HepG2 (cell line): ENCODE measurements around the gene LYRM4. TPM values are rescaled to one million over a fixed set of nuclear protein-coding genes. Genes with fewer than 3 reads are reported as not detected.

Experiments
- BCL3 ChIP-seq: sonication (generic); formaldehyde crosslinking; IDR thresholded peaks from 2 replicates; pipeline ENCODE4 v1.5.1; 2020; ENCODE audit warnings: mild to moderate bottlenecking, missing genetic modification reagents, moderate library complexity
- BRCA1 ChIP-seq: sonication (generic); formaldehyde crosslinking; IDR thresholded peaks from 2 replicates; pipeline ENCODE4 v1.4.0; 2020; ENCODE audit warnings: missing genetic modification reagents
- CHD2 ChIP-seq: IDR thresholded peaks from 2 replicates; pipeline ENCODE4 v1.6.1; 2011; ENCODE audit warnings: low read depth, low read length, improper control_type of control experiment
- DNMT3B ChIP-seq: conservative IDR thresholded peaks from 2 replicates; pipeline ENCODE4 v1.6.1; 2016; ENCODE audit warnings: missing biosample characterization, control low read depth
- FOXA1 ChIP-seq, 2 experiments: fragments of 450-650 bp in 1 of 2; sonication (generic) in 1 of 2; formaldehyde crosslinking in 1 of 2; IDR thresholded peaks; 2 replicates each; pipeline versions ENCODE4 v1.4.0 to v1.6.1; 2016 to 2020; ENCODE audit warnings: missing genetic modification reagents in 1 of 2
- HNRNPLL ChIP-seq: fragments of 200-400 bp; formaldehyde crosslinking; IDR thresholded peaks from 2 replicates; pipeline ENCODE4 v1.6.1; 2017; ENCODE audit warnings: mild to moderate bottlenecking, low read depth, low read length; ENCODE audit not compliant: poor library complexity, severe bottlenecking
- KDM2A ChIP-seq: sonication (generic); formaldehyde crosslinking; IDR thresholded peaks from 2 replicates; pipeline ENCODE4 v1.4.0; 2020; ENCODE audit warnings: low read depth, missing genetic modification reagents, borderline replicate concordance
- MTA1 ChIP-seq: sonication (generic); formaldehyde crosslinking; IDR thresholded peaks from 2 replicates; pipeline ENCODE4 v1.4.0; 2020; ENCODE audit warnings: missing genetic modification reagents, mild to moderate bottlenecking, borderline replicate concordance
- NAIF1 ChIP-seq: sonication (generic); formaldehyde crosslinking; IDR thresholded peaks from 2 replicates; pipeline ENCODE4 v1.5.0; 2020; ENCODE audit warnings: mild to moderate bottlenecking, missing genetic modification reagents, borderline replicate concordance
- NCOA1 ChIP-seq: sonication (generic); formaldehyde crosslinking; IDR thresholded peaks from 2 replicates; pipeline ENCODE4 v1.9.0; 2021; ENCODE audit warnings: missing genetic modification reagents
- NCOR1 ChIP-seq: fragments of 200-600 bp; sonication (generic); IDR thresholded peaks from 2 replicates; pipeline ENCODE4 v1.7.0; 2017; ENCODE audit warnings: antibody characterized with exemption, low read length, borderline replicate concordance
- NFIC ChIP-seq: IDR thresholded peaks from 2 replicates; pipeline ENCODE4 v1.6.1; 2012; ENCODE audit warnings: mild to moderate bottlenecking, low read length, inconsistent platforms
- NFYB ChIP-seq: sonication (generic); formaldehyde crosslinking; IDR thresholded peaks from 2 replicates; pipeline ENCODE4 v1.4.0; 2020; ENCODE audit warnings: missing genetic modification reagents
- ONECUT2 ChIP-seq: sonication (generic); formaldehyde crosslinking; IDR thresholded peaks from 2 replicates; pipeline ENCODE4 v1.4.0; 2020; ENCODE audit warnings: missing genetic modification reagents
- RAD51 ChIP-seq: fragments of 450-650 bp; IDR thresholded peaks from 2 replicates; pipeline ENCODE4 v1.6.1; 2016; ENCODE audit warnings: borderline replicate concordance
- RNF2 ChIP-seq: fragments of 450-650 bp; conservative IDR thresholded peaks from 2 replicates; pipeline ENCODE4 v1.6.1; 2016; ENCODE audit warnings: low read depth
- SMC3 ChIP-seq: IDR thresholded peaks from 2 replicates; pipeline ENCODE4 v1.6.1; 2011; ENCODE audit warnings: low read length, improper control_type of control experiment
- TFDP1 ChIP-seq: IDR thresholded peaks from 2 replicates; pipeline ENCODE4 v1.6.1; 2016; ENCODE audit warnings: missing compliant biosample characterization, missing genetic modification reagents, borderline replicate concordance
- XRCC5 ChIP-seq: fragments of 200-400 bp; formaldehyde crosslinking; optimal IDR thresholded peaks from 2 replicates; pipeline ENCODE3; 2017; ENCODE audit warnings: mild to moderate bottlenecking, low read length
- YY1 ChIP-seq: IDR thresholded peaks from 2 replicates; pipeline ENCODE4 v1.6.1; 2011; ENCODE audit warnings: low read length, low read depth, moderate library complexity, mild to moderate bottlenecking; ENCODE audit not compliant: insufficient read depth, insufficient replicate concordance
- ZFX ChIP-seq: sonication (generic); formaldehyde crosslinking; IDR thresholded peaks from 2 replicates; pipeline ENCODE4 v1.4.0; 2020; ENCODE audit warnings: mild to moderate bottlenecking, low read depth, missing genetic modification reagents, moderate library complexity
- ZMYM3 ChIP-seq: sonication (generic); formaldehyde crosslinking; IDR thresholded peaks from 2 replicates; pipeline ENCODE4 v1.5.1; 2020; ENCODE audit warnings: mild to moderate bottlenecking, missing genetic modification reagents
- ZNF143 ChIP-seq: sonication (generic); formaldehyde crosslinking; IDR thresholded peaks from 2 replicates; pipeline ENCODE4 v1.4.0; 2020; ENCODE audit warnings: missing genetic modification reagents
- ZNF251 ChIP-seq: sonication (generic); formaldehyde crosslinking; IDR thresholded peaks from 2 replicates; pipeline ENCODE4 v1.9.0; 2021; ENCODE audit warnings: mild to moderate bottlenecking, missing genetic modification reagents
- ZNF260 ChIP-seq: sonication (generic); formaldehyde crosslinking; IDR thresholded peaks from 2 replicates; pipeline ENCODE4 v1.4.0; 2020; ENCODE audit warnings: missing genetic modification reagents, low read depth, mild to moderate bottlenecking, borderline replicate concordance
- ZNF383 ChIP-seq: sonication (generic); formaldehyde crosslinking; IDR thresholded peaks from 2 replicates; pipeline ENCODE4 v1.4.0; 2020; ENCODE audit warnings: missing genetic modification reagents, mild to moderate bottlenecking, borderline replicate concordance
- ZNF562 ChIP-seq: sonication (generic); formaldehyde crosslinking; IDR thresholded peaks from 2 replicates; pipeline ENCODE4 v1.8.0; 2022; ENCODE audit warnings: missing genetic modification reagents, borderline replicate concordance
- ZNF746 ChIP-seq: sonication (generic); formaldehyde crosslinking; IDR thresholded peaks from 2 replicates; pipeline ENCODE4 v1.8.0; 2022; ENCODE audit warnings: mild to moderate bottlenecking, missing genetic modification reagents
- ZNF891 ChIP-seq: sonication (generic); formaldehyde crosslinking; IDR thresholded peaks from 2 replicates; pipeline ENCODE4 v1.5.0; 2020; ENCODE audit warnings: mild to moderate bottlenecking, missing genetic modification reagents
- ZSCAN31 ChIP-seq: sonication (generic); formaldehyde crosslinking; IDR thresholded peaks from 2 replicates; pipeline ENCODE4 v1.5.0; 2020; ENCODE audit warnings: low read depth, mild to moderate bottlenecking, missing genetic modification reagents
- polyA plus RNA-seq, 8 experiments: library from polyadenylated mRNA; depleted of rRNA in 3 of 8; stranded (reverse) in 7 of 8; unstranded in 1 of 8; fragments of >200 nt; fragmentation: Illumina TruSeq in 4 of 8; extraction: Trizol in 4 of 8; gene quantifications; 2 replicates each; pipeline versions ENCODE4 v1.2.1 to v1.2.3, GENCODE V29; 2011 to 2016; ENCODE audit warnings: low read depth in 4 of 8, missing spikeins in 1 of 8, mixed read lengths in 1 of 8; ENCODE audit not compliant: insufficient read depth in 1 of 8
- total RNA-seq, 5 experiments: library from RNA; depleted of rRNA; stranded (reverse); fragments of >200 nt; fragmentation: Illumina TruSeq; extraction: Trizol; gene quantifications; 2 replicates each; pipeline ENCODE4 v1.2.3, GENCODE V29; 2016; ENCODE audit warnings: low read depth in 1 of 5

The LYRM4 gene
- total and polyA plus RNA-seq, 2 of the 13 experiments (the other 11 are each of a cell fraction or from before 2014, with no cell fraction given): 64.6 to 67.5 TPM

GRCh38 chr6:5125152-5126006 lies 135.4 kb downstream of the LYRM4 start (continued):
- TF ChIP-seq ZFX (CRISPR knock-in tag) (peak; percentile 59; the same call in 1 of the 2 replicates), ZNF746 (CRISPR knock-in tag) (0 out of 2 replicates have a peak, but pooled peaks have one; percentile 48), BCL3 (CRISPR knock-in tag) (no peak; the same call in 1 of the 2 replicates), NFYB (CRISPR knock-in tag) (peak; percentile 80), RAD51 (peak; percentile 30; the same call in 1 of the 2 replicates), ZNF891 (CRISPR knock-in tag) (peak; percentile 87; the same call in 1 of the 2 replicates), KDM2A (0 out of 2 replicates have a peak, but pooled peaks have one; percentile 34), ZSCAN31 (CRISPR knock-in tag) (no peak), NCOR1 (no peak; the same call in 1 of the 2 replicates), NCOA1 (CRISPR knock-in tag) (no peak), MTA1 (peak; percentile 79; the same call in 1 of the 2 replicates), ZNF383 (CRISPR knock-in tag) (peak; percentile 45; the same call in 1 of the 2 replicates), CHD2 (no peak), ZNF562 (CRISPR knock-in tag) (no peak), ZNF143 (CRISPR knock-in tag) (0 out of 2 replicates have a peak, but pooled peaks have one; percentile 5), RNF2 (0 out of 2 replicates have a peak, but pooled peaks have one; percentile 61), TFDP1 (CRISPR knock-in tag) (peak; percentile 47; the same call in 1 of the 2 replicates), BRCA1 (CRISPR knock-in tag) (no peak), ZMYM3 (CRISPR knock-in tag) (peak; percentile 7; the same call in 1 of the 2 replicates), ZNF260 (CRISPR knock-in tag) (no peak), YY1 (no peak), DNMT3B (CRISPR knock-in tag) (no peak), XRCC5 (no peak), ONECUT2 (CRISPR knock-in tag) (no peak), FOXA1 (IDR thresholded peaks at IDR 0.05) (no peak), FOXA1 (CRISPR knock-in tag; IDR thresholded peaks at IDR 0.05) (0 out of 2 replicates have a peak, but pooled peaks have one; percentile 1), NFIC (peak; percentile 3; the same call in 1 of the 2 replicates), SMC3 (no peak), NAIF1 (CRISPR knock-in tag) (no peak), ZNF251 (CRISPR knock-in tag) (no peak), HNRNPLL (no peak)
